Measurements from ENCODE around the gene DDX3X. TPM values are rescaled to one million over a fixed set of nuclear protein-coding genes. Genes with fewer than 3 reads are reported as not detected.

DDX3X gene
- total RNA-seq, 3 donors from 2014 or later: 208 to 256 (median 250) TPM

GRCh38 chrX:41317477-41318208 lies 16.3 kb upstream of the DDX3X start:
- TF ChIP-seq CTCF (IDR thresholded peaks at IDR 0.05): no peak
- DNase-seq: no peak
- Histone ChIP-seq H3K4me3 (no peak overlapping the region), H3K4me1 (ENCODE audit: low read depth) (no peaks in the 10 kb centered on the region), H3K9me3 (no peaks in the 10 kb centered on the region), H3K36me3 (ENCODE audit: low read depth) (no peaks in the 10 kb centered on the region)
- no peak for ATAC-seq
- intact Hi-C loops (cut with DNase I, micrococcal nuclease): no loop called here

DNA sequence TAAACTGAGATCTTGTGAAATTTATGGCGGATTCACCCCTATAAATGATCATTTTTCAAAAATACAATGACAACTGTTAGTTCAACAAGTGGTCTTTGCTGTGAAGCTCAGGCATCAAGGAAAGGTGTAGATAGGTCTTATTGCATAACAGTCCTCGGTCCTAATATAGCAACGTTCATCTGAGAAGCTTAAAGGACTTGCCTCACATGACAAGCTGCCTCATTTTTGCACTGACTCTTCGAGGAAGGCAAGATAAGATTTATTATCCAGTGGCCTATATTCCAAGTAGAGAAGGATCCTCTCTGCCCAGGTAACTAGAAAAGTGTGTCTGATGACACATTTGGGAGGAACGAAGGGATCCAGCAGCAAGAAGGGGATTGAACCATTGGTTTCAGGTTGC lies 13.6 kb upstream of the DDX3X start:
- Histone ChIP-seq H3K4me3 (no peak overlapping the region), H3K36me3 (ENCODE audit: low read depth) (no peaks in the 10 kb centered on the region), H3K9me3 (no peaks in the 10 kb centered on the region), H3K4me1 (ENCODE audit: low read depth) (no peaks in the 10 kb centered on the region)
- intact Hi-C loops (cut with DNase I, micrococcal nuclease): no loop called here
- DNase-seq (no peak), ATAC-seq (no peak)
- TF ChIP-seq CTCF (IDR thresholded peaks at IDR 0.05): no peak

DNA sequence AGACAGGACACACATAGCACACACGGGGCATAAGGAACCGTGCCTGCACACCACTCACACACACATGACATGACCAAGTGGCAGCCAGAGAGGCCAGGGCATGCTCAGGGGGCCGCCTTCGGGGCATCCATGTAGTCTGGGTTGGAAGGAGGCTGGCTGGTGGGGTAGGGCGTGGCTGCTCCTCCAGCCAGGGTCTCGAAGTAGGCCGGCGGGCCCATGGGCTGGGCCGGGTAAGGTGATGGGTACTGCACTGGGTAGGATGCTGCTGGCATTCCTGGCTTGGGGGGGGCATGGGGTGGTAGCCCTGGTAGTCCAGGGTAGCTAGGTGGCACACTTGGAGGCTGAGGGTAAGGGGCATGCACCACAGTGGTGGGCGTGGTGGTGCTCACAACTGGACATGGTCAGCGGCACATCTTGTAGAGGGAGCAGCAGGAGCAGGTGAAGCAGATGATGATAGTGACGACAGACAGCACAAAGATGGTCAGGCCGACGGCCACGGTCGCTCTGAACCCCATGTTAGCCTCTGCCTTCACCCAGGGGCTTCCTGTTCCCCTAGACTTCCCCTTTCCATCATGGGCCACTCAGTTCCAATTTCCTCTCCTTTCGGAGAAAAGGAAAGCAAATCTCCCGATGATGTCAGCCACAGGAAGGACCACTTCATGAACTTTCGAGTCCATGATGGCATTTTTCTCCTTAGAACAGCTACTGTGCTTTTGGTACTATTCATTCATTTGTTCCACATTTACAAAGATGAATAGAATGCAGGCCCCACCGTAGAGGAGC lies 10.9 kb upstream of the DDX3X start:
- no peaks in the 10 kb centered on the region for H3K4me1 ChIP-seq (ENCODE audit: low read depth)
- intact Hi-C loops (cut with DNase I, micrococcal nuclease): no loop called here
- H3K36me3 ChIP-seq (ENCODE audit: low read depth): no peaks in the 10 kb centered on the region
- no peaks in the 10 kb centered on the region for H3K9me3 ChIP-seq
- no peak for DNase-seq
- no peak for TF ChIP-seq CTCF (IDR thresholded peaks at IDR 0.05)
- no peak for ATAC-seq
- H3K4me3 ChIP-seq: no peak overlapping the region

DNA sequence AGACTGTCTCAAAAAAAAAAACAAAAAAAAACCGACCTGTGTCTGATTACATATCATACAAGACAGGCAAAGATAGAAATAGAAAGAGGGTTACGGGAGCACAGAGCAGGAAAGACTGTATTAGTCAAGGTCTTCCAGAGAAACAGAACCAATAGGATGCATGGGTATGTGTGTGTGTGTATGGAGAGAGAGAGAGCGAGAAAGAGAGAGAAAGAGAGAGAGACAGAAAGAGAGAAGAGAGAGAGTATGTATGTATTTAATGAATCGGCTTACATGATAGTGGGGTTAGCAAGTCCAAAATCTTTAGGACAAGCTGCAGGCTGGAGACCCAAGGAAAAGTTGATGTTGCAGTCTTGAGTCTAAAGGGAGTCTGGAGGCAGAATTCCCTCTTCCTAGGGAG lies 7.5 kb upstream of the DDX3X start:
- no peaks in the 10 kb centered on the region for H3K9me3 ChIP-seq
- no peaks in the 10 kb centered on the region for H3K36me3 ChIP-seq (ENCODE audit: low read depth)
- intact Hi-C loops (cut with DNase I, micrococcal nuclease): no loop called here
- no peak overlapping the region for H3K4me3 ChIP-seq
- DNase-seq: no peak
- no peak for ATAC-seq
- no peak for TF ChIP-seq CTCF (IDR thresholded peaks at IDR 0.05)
- H3K4me1 ChIP-seq (ENCODE audit: low read depth): no peaks in the 10 kb centered on the region

DNA sequence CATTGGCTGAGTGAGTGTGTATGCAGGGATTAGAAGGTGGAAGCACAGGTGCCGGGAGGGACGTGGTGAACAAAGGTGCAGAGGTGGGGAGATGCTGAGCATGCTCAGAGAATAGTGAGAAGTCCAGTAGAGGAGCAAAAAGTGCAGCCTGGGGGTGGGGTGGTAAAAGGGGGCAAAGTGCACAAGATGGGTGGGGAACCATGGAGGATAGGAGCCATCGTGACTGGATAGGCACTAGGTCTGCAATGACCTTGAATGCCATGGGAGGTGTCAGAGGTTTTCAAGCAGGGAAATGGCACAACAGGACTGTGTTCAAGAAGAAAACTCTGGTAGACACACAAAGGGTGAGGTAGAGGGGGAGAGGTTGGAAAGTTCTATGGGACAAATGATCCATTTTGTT lies 6.6 kb upstream of the DDX3X start:
- intact Hi-C loops (cut with DNase I, micrococcal nuclease): no loop called here
- ATAC-seq: no peak

More for the DNA sequence above, 6.6 kb upstream of the DDX3X start:
- TF ChIP-seq CTCF (IDR thresholded peaks at IDR 0.05): no peak
- Histone ChIP-seq H3K4me1 (ENCODE audit: low read depth) (no peaks in the 10 kb centered on the region), H3K36me3 (ENCODE audit: low read depth) (no peaks in the 10 kb centered on the region), H3K9me3 (no peaks in the 10 kb centered on the region), H3K4me3 (no peak overlapping the region)
- DNase-seq: no peak
